Measurements from ENCODE around the gene ANKRD60.
A peak's percentile ranks its signal among the peaks of the same experiment; 100 is the strongest.

The ANKRD60 gene, protein sequence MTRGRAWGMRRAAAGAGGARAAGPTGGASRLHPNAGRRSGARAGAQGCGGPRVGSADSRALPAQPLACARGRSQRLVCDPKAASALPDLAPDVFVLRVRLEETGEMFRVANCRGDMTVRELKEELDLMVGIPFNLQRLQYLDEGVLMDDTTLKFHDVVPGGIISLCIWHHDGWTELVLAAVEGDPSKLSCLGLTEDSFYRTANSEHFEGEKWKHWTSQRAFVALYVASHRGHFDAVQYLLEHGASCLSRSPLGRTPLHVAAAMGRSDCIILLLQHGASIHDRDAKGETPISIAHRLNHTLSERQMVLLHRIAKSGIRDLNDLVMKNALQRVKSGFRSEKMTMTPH

DNA sequence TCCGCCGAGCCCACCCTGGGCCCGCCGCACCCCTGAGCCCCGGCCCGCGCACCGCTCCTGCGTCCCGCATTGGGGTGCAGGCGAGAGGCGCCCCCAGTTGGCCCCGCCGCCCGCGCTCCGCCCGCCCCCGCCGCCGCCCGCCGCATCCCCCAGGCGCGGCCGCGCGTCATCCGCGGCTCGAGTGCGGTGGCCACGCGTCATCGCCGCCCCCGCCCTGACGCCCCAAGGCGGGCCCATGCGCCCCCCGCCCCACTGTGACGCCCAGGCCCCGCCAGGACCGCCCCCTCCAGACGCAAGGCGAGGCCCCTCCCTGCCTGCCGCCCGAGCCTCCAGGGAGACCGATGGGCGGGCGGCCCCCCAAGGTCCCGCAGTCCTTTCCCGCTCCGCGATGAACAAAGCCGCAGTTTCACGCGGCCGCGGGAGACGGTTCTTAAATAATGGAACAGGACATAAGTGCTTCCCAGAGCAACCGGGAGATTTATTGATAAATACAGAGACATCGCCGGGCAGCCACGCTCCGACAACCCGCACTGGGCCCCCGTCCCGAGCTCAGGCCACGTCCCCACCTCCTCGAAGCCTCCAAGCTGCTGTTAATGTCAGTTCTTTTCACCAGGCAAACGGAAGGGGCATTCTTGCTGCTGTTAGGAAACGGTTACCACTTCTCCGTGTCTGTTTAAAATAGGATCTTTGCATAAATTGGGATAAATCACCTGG is at the start of gene ANKRD60:
ANKRD60 (minus strand) TSS at position 170 of the 714 bp plus-strand sequence; CDS start at position 170, 0 bp downstream.
- DNase-seq (ENCODE audit: low spot score), result no peak

DNA sequence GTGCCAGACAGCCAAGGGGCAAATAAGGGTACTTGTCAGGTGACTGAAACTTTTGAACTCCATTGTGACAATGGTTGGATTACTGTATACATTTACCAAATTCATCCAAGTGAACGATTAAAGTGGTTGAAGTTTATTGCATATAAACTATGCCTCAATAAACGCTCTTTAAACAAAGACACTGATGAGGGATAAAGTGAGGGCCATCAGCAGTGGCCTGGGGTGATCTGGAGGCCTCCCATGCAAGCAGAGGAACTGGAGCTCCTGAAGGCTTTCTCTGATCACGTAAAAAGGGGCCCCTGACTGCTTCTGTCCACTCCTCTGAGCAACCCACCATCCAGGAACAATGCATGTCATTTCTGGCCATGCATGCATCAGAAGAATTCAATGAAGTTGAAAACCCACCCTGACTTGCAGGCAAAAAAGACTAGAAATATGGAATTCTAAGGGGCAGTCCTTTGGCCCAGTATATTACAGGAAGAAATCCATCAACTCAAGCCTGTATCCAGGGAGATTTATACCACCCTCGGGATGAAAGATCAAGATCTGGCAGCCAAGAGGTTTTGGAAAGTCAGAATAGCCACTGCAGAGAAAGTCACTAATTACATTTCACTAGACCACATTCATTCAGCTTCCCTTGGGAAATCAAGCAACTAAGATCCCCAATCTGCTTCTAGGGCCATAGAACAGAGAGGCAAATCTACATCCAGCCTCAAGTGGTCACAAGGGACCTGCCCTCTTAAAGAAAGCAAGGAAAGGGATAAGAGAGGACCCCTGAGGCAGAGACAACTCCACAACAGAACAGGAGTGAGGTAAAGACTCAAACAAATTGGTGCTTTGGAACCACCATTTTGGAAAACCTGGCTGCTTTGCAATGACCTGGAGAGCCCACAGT is 49.4 kb upstream of the ANKRD60 start:
- no peak for DNase-seq (ENCODE audit: low spot score)

DNA sequence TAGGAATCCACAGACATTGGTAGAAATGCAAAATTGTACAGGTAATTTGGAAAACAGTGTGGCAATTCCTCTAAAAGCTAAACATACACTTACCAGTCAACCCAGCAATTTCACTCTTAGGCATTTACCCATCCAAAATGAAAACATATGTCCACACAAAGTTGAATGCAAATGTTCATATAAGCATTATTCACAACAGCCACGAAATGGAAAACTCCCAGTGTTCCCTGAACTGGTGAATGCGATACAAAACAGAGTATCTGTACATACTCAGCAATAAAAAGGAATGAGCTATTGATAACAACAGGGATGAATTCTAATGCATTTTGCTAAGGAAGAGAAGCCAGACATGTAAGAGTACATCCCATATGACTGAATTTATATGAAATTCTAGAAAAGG is 48.7 kb upstream of the ANKRD60 start:
- DNase-seq (ENCODE audit: low spot score), result no peak

DNA sequence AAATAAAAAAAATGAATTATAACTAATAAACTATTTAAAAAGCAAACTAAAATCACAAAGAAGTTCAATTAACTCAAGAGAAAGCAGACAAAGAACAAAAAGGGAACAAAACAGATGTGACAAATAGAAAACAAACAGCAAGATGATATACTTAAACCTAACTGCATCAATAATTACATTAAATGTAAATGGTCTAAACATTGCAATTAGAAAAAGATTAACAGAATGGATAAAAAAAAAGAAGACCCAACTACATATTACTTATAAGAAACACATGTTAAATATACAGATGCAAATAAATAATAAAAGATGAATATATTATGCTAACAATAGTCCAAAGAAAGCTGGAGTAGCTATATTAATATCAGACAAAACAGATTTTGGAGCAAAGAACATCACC is 45.9 kb upstream of the ANKRD60 start:
- no peak for DNase-seq (ENCODE audit: low spot score)

DNA sequence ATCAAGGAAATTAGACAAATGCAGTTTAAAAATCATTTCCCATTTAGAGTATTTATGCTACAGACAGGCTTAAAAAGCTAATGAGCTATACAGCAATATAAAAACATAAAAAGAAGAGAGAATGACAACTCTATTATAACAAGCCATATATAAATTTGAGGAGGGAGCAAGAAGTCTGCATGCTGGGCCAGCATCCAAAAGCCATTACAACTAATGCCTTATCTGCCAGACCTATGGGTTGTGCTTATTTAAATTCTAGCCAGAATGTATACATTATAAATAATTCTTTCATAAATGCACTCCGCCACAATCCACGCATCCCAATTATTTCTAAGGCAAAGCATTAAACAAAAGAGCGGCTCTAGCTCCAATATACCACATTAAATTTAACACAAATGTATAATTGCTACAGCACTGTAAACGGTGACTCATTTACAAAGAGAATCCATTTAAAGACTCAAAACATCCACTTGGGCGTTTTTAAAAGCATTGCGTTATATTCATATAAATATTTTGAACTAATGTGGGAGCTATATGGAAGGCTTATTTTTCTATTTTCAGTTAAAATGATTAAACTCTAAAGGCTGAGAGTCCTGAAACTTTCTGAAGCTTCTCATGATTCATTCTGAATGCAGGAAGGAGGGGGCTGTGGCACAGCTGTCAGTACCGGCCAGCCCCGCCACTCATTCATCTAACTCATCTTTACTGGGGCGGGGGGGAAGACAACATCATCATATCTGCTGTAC is 43.3 kb upstream of the ANKRD60 start:
- no peak for DNase-seq (ENCODE audit: low spot score)

DNA sequence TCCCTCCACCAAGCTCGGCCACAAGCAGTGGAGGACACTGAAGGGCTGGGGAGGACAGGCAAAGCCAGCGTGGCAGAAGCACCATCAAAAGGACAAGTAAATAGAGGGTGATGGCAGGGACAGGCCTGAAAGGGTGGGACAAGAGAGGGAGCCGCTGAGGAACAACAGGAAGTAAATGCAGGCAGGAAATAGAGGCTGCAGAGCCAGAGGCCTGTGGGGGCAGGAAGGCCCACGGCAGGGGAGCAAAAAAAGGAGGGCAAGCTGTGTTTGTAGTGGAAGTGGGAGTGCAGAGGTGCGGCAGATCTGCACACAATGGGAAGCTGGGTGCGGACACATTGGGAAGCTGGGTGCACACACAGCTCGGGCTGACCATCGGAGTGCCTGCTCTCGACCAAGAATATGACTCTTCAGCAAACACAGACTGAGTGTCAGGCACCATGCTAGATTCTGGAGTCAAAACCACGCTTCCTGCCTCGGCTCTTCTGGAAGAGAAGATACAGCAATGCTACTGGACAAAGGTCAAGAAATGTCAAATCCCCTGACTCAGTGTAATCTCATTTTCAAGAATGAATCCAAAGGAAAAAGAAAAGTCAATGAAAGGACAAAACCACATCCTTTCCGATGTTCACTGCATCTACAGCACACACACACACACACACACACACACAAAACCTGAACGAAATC is 40.6 kb upstream of the ANKRD60 start:
- no peak for DNase-seq (ENCODE audit: low spot score)

DNA sequence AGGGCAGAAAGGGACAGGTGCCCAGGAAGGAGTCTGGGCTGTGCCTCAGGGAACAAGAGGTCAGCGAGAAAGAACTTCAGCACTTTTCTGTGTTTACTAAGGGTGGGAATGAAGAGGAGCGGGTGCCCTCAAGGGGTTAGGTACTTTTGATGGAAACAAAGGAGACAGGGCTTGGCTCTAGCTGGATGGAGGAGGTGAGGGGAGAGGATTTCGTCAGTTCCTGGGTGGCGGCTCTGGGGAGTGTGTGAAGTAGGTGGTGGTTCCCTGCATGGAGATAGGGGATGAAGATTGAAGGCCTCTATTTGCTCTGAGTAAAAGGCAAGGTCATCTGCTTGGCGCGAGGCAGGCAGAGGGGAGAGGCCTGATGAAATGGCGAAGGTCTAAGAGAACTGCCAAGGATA is 40.0 kb upstream of the ANKRD60 start:
- peak; percentile 52 for DNase-seq (ENCODE audit: low spot score)

DNA sequence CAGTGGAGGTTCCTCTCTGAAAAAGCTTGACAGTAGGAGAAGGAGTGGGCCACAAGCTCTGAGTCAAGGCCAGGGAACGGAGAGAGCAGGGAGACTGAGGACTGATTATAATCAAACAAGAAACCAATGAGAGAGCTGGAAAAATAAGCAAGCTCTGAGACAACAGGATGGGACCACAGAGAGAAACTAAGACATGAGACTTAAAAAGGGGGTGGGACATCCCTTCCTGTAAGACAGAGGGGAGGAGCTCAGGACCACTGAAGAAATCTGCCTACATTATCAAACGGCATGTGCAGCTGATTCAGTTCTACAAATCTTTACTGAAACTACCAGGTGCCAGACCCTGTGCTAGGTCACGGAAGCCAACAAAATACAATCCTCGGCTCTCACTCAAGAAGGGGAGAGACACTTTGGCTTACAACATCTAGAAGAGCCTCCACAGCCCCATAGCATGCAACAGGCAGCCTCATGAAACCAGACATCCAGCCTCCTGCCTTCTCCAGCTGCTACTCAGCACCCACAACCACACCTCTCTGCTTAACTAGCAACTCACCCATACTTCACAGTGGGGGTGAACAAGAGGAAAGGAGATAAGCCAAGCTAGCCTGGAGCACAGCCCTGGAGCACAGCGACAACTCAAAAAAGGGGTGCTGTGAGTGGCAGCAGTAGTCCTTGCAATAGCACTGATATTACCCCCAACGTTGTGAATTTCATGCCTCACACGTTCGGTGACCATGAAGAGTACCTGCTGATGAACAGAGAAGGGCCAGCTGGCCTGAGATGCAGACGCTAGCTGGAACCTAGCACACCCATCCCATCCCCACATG is 39.1 kb upstream of the ANKRD60 start:
- DNase-seq (ENCODE audit: low spot score), result no peak

DNA sequence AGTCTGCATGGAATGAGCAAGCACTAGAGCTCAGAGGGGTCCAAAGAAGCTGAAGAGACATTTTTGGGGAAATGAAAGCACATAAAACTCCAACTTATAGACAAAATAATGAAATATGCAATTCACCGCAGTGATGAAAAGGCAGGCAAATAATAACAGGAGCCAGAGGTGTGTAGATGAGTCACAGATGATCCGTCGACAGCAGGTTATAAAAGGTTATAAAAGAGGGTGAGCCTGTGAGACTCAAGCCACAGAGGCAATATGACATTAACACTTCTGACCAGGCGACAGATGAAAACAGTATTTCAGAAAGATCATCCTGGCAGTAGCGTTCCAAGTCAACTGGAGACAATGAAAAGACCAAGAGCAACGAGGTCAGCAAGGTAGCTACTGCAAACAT is 35.8 kb upstream of the ANKRD60 start:
- DNase-seq (ENCODE audit: low spot score), result peak; percentile 59

DNA sequence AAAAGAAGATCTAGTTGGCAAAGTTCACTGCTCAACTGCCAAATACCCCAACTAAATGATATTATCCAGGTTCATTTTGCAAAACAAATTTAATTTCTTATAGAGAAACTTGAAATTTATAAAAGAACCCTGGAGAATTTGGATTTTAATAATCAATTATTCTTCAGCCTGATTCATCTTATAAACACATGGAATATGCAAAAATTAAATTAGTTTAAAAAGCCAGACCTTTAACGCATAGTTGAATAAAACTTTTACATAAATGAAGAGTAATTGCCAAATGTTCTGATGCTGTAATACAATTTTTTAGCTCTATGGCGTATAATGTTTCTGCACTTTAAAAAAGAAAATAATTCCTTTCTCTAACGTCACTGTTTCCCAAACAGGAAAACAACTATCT is 33.2 kb upstream of the ANKRD60 start:
- DNase-seq (ENCODE audit: low spot score), result no peak

DNA sequence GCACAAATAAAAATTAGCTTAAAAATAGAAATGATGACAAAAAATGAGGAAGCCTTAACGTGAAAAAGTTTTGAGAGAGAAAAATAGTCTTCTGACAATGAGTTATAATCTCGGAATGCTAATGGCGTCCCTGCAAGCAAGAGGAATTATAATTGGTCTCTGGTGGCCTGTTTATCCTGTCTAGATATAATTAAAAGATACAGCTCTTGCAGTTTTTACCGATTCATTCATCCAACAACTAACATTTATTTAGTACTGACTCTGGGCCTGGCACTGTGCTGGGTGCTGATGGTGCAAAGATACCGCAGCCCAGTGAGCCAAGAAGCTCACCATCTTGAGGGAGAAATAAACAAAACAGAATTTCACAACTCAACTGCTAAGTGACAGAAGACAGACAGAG is 31.6 kb upstream of the ANKRD60 start:
- no peak for DNase-seq (ENCODE audit: low spot score)

DNA sequence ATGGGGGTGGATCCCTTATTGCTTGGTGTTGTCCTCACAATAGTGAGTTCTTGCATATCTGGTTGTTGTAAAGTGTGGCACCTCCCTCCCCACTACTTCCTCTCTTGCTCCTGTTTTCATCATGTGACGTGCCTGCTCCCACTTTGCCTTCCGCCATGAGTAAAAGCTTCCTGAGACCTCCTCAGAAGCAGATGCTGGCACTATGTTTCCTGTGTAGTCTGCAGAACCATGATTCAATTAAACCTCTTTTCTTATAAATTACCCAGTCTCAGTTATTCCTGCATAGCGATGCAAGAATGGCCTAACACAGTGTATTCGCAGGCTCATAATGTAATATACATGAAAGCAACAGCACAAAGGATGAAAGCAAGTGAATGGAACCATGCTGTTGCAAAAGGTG is 28.4 kb upstream of the ANKRD60 start:
- DNase-seq (ENCODE audit: low spot score), result no peak

DNA sequence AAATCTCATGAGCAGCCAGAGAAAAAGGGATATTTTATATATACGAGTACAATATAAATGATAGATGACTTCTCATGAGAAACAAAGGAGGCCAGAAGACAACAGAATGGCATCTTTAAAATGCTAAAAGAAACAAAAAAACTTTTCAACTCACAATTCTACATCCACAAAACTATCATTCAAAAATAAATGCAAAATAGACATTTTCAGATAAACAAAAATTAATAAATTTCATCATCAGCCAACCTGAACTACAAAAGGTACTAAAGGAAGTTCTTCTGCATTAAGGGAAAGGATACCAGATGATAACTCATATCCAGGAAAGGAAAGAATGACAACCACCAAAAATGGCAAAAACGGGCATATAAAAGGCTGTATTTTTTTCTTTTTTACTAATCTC is 27.9 kb upstream of the ANKRD60 start:
- no peak for DNase-seq (ENCODE audit: low spot score)

DNA sequence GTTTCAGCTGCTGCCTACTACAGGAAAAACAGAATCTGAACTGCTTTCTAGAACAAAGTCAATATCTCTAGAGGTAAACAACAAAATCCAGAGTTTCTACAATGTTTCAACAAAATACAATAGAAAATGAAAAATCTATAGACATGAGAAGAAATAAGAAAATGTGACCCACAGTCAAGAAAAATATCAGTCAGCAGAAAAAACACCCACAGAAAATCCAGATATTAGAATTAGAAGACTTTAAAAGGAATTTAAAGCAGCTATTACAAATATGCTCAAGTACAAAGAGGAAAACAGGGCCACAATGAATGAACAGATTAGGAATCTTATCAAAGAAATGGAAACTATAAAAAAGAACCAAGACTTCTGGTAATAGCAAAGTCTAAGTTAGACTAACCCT is 26.4 kb upstream of the ANKRD60 start:
- DNase-seq (ENCODE audit: low spot score), result no peak

DNA sequence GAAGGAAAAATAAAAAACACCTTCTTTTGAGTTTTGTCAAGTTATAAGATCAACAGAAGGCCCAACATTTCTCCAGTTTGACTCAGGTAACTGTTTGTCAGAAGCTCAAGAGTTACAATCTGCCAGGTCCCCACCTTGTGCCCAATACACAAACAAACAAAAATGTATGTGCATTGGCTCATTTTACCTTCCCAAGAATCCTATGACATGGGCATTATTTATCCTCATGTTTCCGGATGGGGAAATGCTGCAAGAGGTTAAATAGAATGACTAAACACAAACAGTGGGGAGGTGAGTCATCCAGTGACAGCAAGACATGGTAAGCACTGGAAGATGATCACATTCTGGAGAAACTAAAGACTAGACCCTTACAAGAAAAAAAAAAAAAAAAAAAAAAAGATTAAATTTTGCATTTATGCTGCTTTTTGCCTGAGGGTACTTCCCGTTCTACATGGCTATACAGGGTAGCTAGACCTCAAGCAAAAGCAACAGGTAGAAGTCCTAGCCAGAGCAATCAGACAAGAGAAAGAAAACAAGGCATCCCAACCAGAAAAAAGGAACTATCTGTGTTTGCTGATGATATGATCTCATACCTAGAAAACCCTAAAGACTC is 23.6 kb upstream of the ANKRD60 start:
- peak; percentile 81 for DNase-seq (ENCODE audit: low spot score)

DNA sequence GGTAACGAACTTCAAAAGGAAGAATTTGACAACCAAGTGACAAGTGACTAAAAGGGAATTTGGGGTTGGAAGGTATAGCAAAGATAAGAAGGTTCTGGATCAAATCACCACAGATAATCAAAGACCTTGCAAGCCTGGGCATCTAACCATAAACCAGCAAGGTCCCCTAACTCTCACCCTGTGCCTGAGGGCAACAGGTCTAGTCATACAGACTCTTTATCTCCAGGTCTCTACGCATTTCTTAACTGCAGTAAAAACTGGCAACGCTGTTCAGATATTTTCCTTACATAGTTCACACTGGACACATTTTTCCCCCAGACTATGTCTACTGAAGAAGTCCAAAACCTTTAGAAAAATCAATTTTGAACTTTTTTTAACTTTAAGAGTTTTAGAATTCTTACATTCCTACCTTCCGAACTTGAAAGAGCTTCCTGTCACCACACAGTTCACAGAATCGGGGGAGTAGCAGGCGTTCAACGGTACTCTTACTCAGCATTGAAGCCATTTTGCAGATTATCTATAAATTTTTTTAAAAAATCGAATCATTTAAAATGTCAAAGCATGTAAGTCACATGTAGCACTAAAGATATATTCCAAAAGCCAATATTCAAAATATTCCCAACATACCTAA is 23.0 kb upstream of the ANKRD60 start:
- DNase-seq (ENCODE audit: low spot score), result no peak

DNA sequence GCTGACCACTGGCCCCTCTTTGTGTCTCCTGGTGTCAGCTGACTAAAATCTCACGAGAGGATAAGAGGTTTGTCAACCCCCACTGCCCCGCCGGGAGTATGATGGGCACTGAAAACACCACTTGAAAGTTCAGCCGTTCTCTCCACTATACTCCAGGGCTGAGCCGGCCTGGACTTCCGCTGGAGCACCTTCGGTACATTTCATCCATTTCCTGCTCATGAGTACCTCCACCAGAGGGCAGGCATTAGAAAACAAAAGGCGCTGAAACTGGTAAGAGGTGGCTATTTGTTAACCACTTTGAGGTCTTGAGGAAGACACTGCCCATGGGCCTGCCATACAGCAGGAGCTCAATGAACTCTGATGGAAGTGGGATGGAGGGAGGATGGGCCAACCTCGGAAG is 17.9 kb upstream of the ANKRD60 start:
- DNase-seq (ENCODE audit: low spot score), result no peak

DNA sequence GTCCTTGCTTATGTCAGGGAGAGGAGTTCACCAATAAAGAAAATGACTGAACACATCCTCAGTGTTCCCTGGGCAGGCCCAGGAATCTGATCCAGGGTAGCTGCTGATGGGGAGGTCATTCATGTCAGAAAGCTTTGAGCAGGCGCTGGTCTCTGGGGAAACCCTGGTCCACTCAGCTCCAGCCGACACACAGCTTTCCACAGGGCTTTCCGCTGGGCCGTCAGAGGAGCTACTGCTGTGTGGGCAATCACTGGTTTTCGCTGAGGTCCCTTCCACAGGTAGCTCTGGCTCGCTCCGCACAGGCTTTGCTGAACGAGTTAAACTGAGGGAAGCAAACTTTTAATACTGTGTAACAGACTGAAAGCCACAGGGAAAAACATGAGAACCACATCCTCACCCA is 17.5 kb upstream of the ANKRD60 start:
- no peak for DNase-seq (ENCODE audit: low spot score)

DNA sequence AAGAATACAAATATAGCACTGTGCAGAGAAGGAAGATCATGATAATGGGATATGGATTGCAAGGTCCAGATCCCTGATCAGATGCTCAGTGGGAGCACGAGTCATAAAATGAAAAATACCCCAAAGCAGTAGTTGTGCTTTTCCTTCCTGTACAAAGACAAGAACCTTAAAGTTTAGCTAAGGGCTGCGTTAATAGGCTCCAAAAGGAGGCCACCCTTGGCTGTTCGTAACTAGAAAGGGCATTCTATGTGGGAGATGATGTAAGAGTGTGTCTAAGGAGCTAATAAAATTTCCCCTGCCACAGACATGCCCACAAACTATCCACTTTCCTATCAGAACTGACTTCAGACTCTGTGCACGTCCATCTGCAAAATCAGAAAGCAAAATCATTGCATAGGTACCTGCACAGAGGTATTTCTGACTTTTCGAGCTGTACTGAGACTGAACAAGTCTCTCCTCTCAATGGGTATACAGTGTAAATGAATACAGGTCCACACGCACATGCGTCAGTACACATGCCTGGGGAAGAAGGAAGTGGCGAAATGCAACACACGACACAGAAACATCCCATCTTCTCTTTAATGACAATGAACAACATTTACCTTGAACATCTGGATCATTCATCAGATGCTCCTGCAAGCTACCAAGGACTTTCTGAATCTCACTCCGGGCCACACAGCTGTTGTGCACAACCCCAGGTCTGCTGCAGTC is 16.9 kb upstream of the ANKRD60 start:
- no peak for DNase-seq (ENCODE audit: low spot score)
